K562 (cell line): ENCODE measurements around the gene FPGS.

Experiments used
- ARHGAP35 ChIP-seq: fragments of 450-650 bp; IDR thresholded peaks from 2 replicates; pipeline ENCODE4 v1.6.1; 2018; ENCODE audit not compliant: partially characterized antibody
- ARNT ChIP-seq, 2 experiments: fragments of 450-650 bp; IDR thresholded peaks; 2 replicates each; pipeline ENCODE4 v1.6.1; 2016; ENCODE audit warnings: mild to moderate bottlenecking in 1 of 2
- ATF3 ChIP-seq, 2 experiments: fragments of 450-650 bp in 1 of 2; sonication (generic) in 1 of 2; formaldehyde crosslinking in 1 of 2; IDR thresholded peaks in 1 of 2; conservative IDR thresholded peaks in 1 of 2; 2 replicates each; pipeline versions ENCODE4 v1.6.1 to v1.8.1; 2016 to 2023; ENCODE audit warnings: mild to moderate bottlenecking in 2 of 2, moderate library complexity in 2 of 2, inconsistent platforms in 1 of 2, missing genetic modification reagents in 1 of 2
- CTCF ChIP-seq, 3 experiments: IDR thresholded peaks in 2 of 3; conservative IDR thresholded peaks in 1 of 3; 2 replicates each; pipeline ENCODE4 v1.5.1; 2011 to 2012; ENCODE audit warnings: low read length in 3 of 3, mild to moderate bottlenecking in 3 of 3, control low read depth in 2 of 3, improper control_type of control experiment in 1 of 3, inconsistent platforms in 1 of 3, low read depth in 1 of 3, mixed read lengths in 1 of 3, moderate library complexity in 1 of 3; ENCODE audit not compliant: insufficient read depth in 2 of 3
- FOXM1 ChIP-seq, 2 experiments: fragments of 450-650 bp in 1 of 2; sonication (generic) in 1 of 2; formaldehyde crosslinking in 1 of 2; IDR thresholded peaks; 2 replicates each; pipeline versions ENCODE4 v1.6.1 to v1.9.0; 2017 to 2022; ENCODE audit warnings: low read depth in 2 of 2, mild to moderate bottlenecking in 2 of 2, missing genetic modification reagents in 1 of 2, moderate library complexity in 1 of 2
- FOXO4 ChIP-seq: fragments of 450-650 bp; formaldehyde crosslinking; IDR thresholded peaks from 2 replicates; pipeline ENCODE4 v1.4.0; 2020; ENCODE audit warnings: mild to moderate bottlenecking, moderate library complexity
- PHF21A ChIP-seq: fragments of 450-650 bp; IDR thresholded peaks from 2 replicates; pipeline ENCODE4 v1.6.1; 2017; ENCODE audit warnings: low read depth, borderline replicate concordance
- RBM25 ChIP-seq: fragments of 200-400 bp; formaldehyde crosslinking; IDR thresholded peaks from 2 replicates; pipeline ENCODE4 v1.6.1; 2018; ENCODE audit warnings: low read length, low read depth, moderate library complexity; ENCODE audit not compliant: severe bottlenecking
- TEAD1 ChIP-seq, 2 experiments: fragments of 450-650 bp in 1 of 2; sonication (generic) in 1 of 2; formaldehyde crosslinking; IDR thresholded peaks; 2 replicates each; pipeline versions ENCODE4 v1.4.0 to v1.8.0; 2020 to 2022; ENCODE audit warnings: mild to moderate bottlenecking in 2 of 2, missing genetic modification reagents in 1 of 2
- ZNF121 ChIP-seq: sonication (generic); formaldehyde crosslinking; conservative IDR thresholded peaks from 2 replicates; pipeline ENCODE4 v1.8.0; 2022; ENCODE audit warnings: missing genetic modification reagents
- ZNF134 ChIP-seq: fragments of 250-450 bp; sonication (Bioruptor Pico); conservative IDR thresholded peaks from 2 replicates; pipeline ENCODE4 v1.4.0; 2020

GRCh38 chr9:127776924-127777289 is 25.8 kb upstream of the FPGS start:
- TF ChIP-seq FOXO4 (CRISPR knock-in tag) = no peak
- no peak for TF ChIP-seq ARHGAP35
- TF ChIP-seq CTCF (IDR thresholded peaks at IDR 0.05 in 2 of 3, conservative IDR thresholded peaks at IDR 0.05 in 1 of 3; ENCODE audit: insufficient read depth in 2 of 3, low read depth in 1 of 3, low read length in 3 of 3) = no peak
- no peak for TF ChIP-seq ZNF121
- no peak for TF ChIP-seq ZNF134
- no peak for TF ChIP-seq ATF3 (IDR thresholded peaks at IDR 0.05)
- TF ChIP-seq ATF3 (CRISPR knock-in tag; conservative IDR thresholded peaks at IDR 0.05) = no peak
- no peak for TF ChIP-seq RBM25
- TF ChIP-seq ARNT (IDR thresholded peaks at IDR 0.05) = no peak
- no peak for TF ChIP-seq PHF21A
- TF ChIP-seq TEAD1 (CRISPR knock-in tag; IDR thresholded peaks at IDR 0.05) = no peak
- no peak for TF ChIP-seq FOXM1 (IDR thresholded peaks at IDR 0.05; ENCODE audit: low read depth)
- no peak for TF ChIP-seq FOXM1 (CRISPR knock-in tag; IDR thresholded peaks at IDR 0.05; ENCODE audit: low read depth)
